ENCODE measurements around the gene GHRH. TPM values are rescaled to one million over a fixed set of nuclear protein-coding genes. Genes with fewer than 3 reads are reported as not detected.

Gene GHRH
- total RNA-seq, 1 experiment from 2014 or later = not detected

- no peak overlapping the region for H3K9ac ChIP-seq (ENCODE audit: extremely low read depth, insufficient read length, low read length)
- Mint-ChIP-seq H3K27me3 (ENCODE audit: low read depth) (no peaks in the 10 kb centered on the region), H3K4me3 (no peak overlapping the region), H3K36me3 (ENCODE audit: insufficient read depth in 1 of 3, low read depth in 3 of 3) (peaks cover 17 to 50% (median 33%) of the 10 kb centered on the region in 3 experiments), H3K4me1 (peaks cover 10 to 15% of the 10 kb centered on the region in 2 experiments), H3K27ac (no peak overlapping the region), H3K9me3 (no peaks in the 10 kb centered on the region)
- no peak for DNase-seq
- no peak overlapping the region for H2AK5ac ChIP-seq (ENCODE audit: insufficient read length, low read length)
- no peak overlapping the region for H2AFZ ChIP-seq (ENCODE audit: low read length)
- H4K20me1 ChIP-seq (ENCODE audit: control insufficient read depth, insufficient read depth, insufficient read length) = no peaks in the 10 kb centered on the region
- WGBS (ENCODE audit: extremely low coverage, insufficient read length, low lambda C conversion rate) = no CpG with 5 or more reads among the region's 9 CpGs
- no peak overlapping the region for H2BK120ac ChIP-seq (ENCODE audit: low read depth, low read length, poor library complexity, severe bottlenecking)
- H3K18ac ChIP-seq (ENCODE audit: insufficient read length, low read depth, low read length) = no peak overlapping the region
- TF ChIP-seq CTCF (conservative IDR thresholded peaks at IDR 0.05) = no peak
- no peak overlapping the region for H3K56ac ChIP-seq (ENCODE audit: insufficient read length, low read depth, low read length)
- no peak overlapping the region for H2BK15ac ChIP-seq (ENCODE audit: low read depth, low read length)
- no peak overlapping the region for H3K14ac ChIP-seq (ENCODE audit: insufficient read depth, low read length)
- H4K5ac ChIP-seq (ENCODE audit: insufficient read length, low read depth, low read length) = no peak overlapping the region
- no peaks in the 10 kb centered on the region for H3K9me3 ChIP-seq (ENCODE audit: control insufficient read depth, low read depth, low read length)
- H3K27me3 ChIP-seq (ENCODE audit: insufficient read depth, low read length) = no peaks in the 10 kb centered on the region
- no peaks in the 10 kb centered on the region for H3K79me1 ChIP-seq (ENCODE audit: insufficient read depth, low read depth, low read length, poor library complexity, severe bottlenecking)
- H3K23ac ChIP-seq (ENCODE audit: insufficient read length, low read depth, low read length) = no peak overlapping the region
- H3K4ac ChIP-seq (ENCODE audit: low read depth, low read length) = no peak overlapping the region
- H2BK5ac ChIP-seq (ENCODE audit: insufficient read length, low read length) = no peak overlapping the region
- no peaks in the 10 kb centered on the region for H3K79me2 ChIP-seq (ENCODE audit: insufficient read depth, low read length)
- H3K23me2 ChIP-seq (ENCODE audit: insufficient read length, low read depth, low read length, poor library complexity, severe bottlenecking) = no peaks in the 10 kb centered on the region
- no peak overlapping the region for H3T11ph ChIP-seq (ENCODE audit: low read length)
- no peaks in the 10 kb centered on the region for H3K4me1 ChIP-seq (ENCODE audit: insufficient read depth, low read length)
- H2BK20ac ChIP-seq (ENCODE audit: low read depth, low read length, poor library complexity, severe bottlenecking) = no peak overlapping the region
- no peak overlapping the region for H4K8ac ChIP-seq (replicated peaks; ENCODE audit: insufficient read length, low read depth, low read length)
- no peak overlapping the region for H4K91ac ChIP-seq (ENCODE audit: insufficient read length, low read depth, low read length)
- H3K27ac ChIP-seq (ENCODE audit: insufficient read length, low read depth, low read length) = no peak overlapping the region
- H3K4me2 ChIP-seq (ENCODE audit: insufficient read depth, insufficient read length, low read length) = no peak overlapping the region
- no peak overlapping the region for H2BK12ac ChIP-seq (ENCODE audit: insufficient read length, low read depth, low read length)
Observed at GRCh38 chr20:37301120-37301519, 39.5 kb upstream of the GHRH start.
